Skeletal muscle tissue (tissue), 4 donors: Measurements from ENCODE around the gene PLCD4. TPM values are rescaled to one million over a fixed set of nuclear protein-coding genes. Genes with fewer than 3 reads are reported as not detected.

Experiments used
- H3K27ac ChIP-seq: one replicate; pipeline ENCODE4 v1.7.0; 2013; ENCODE audit warnings: mild to moderate bottlenecking, low read depth, low read length, inconsistent platforms
- H3K27me3 ChIP-seq, 3 donors: one replicate each; pipeline ENCODE4 v1.7.0; 2013; ENCODE audit warnings: low read length in 3 of 3; ENCODE audit not compliant: control insufficient read depth in 3 of 3, insufficient read depth in 3 of 3
- H3K36me3 ChIP-seq, 3 donors: one replicate each; pipeline ENCODE4 v1.7.0; 2013; ENCODE audit warnings: low read length in 3 of 3; ENCODE audit not compliant: control insufficient read depth in 3 of 3, insufficient read depth in 3 of 3
- H3K4me1 ChIP-seq, 3 donors: one replicate each; pipeline ENCODE4 v1.7.0; 2013; ENCODE audit warnings: low read length in 3 of 3, mild to moderate bottlenecking in 3 of 3; ENCODE audit not compliant: control insufficient read depth in 3 of 3, insufficient read depth in 3 of 3
- H3K4me3 ChIP-seq, 3 donors: one replicate each; pipeline ENCODE4 v1.7.0; 2013; ENCODE audit warnings: low read length in 3 of 3
- H3K9ac ChIP-seq, 3 donors: one replicate each; pipeline ENCODE4 v1.7.0; 2013; ENCODE audit warnings: low read length in 3 of 3, mild to moderate bottlenecking in 3 of 3, moderate library complexity in 2 of 3, low read depth in 1 of 3
- H3K9me3 ChIP-seq, 3 donors: one replicate each; pipeline ENCODE4 v1.7.0; 2013; ENCODE audit warnings: low read length in 3 of 3; ENCODE audit not compliant: control insufficient read depth in 3 of 3
- total RNA-seq: library from RNA; depleted of rRNA; stranded (reverse); fragments of >200 nt; gene quantifications from one replicate; pipeline ENCODE4 v1.2.3, GENCODE V29; 2014
- donor health status: Osteomylitis.

Gene PLCD4
- total RNA-seq, 1 donor from 2014 or later: 27.7 TPM

GRCh38 chr2:218659988-218660358 lies 52.3 kb downstream of the PLCD4 start:
- Histone ChIP-seq H3K27ac (peak overlapping the region; percentile 81), H3K27me3 (no peaks in the 10 kb centered on the region), H3K36me3 (peaks cover 41 to 48% (median 43%) of the 10 kb centered on the region in 3 donors), H3K4me1 (peaks cover 31 to 51% (median 41%) of the 10 kb centered on the region in 3 donors), H3K9me3 (no peaks in the 10 kb centered on the region), H3K4me3 (peak overlapping the region; percentile 90 to 93 (median 92)), H3K9ac (peak overlapping the region; percentile 87 to 92 (median 91))

GRCh38 chr2:218662377-218662776 lies 54.7 kb downstream of the PLCD4 start:
- H3K27ac ChIP-seq: no peak overlapping the region
- no peak overlapping the region for H3K4me3 ChIP-seq
- H3K27me3 ChIP-seq: no peaks in the 10 kb centered on the region
- peaks cover 20 to 30% (median 20%) of the 10 kb centered on the region in 3 donors for H3K4me1 ChIP-seq
- H3K9me3 ChIP-seq: no peaks in the 10 kb centered on the region
- H3K9ac ChIP-seq: no peak overlapping the region
- H3K36me3 ChIP-seq: peaks cover 50 to 59% (median 54%) of the 10 kb centered on the region in 3 donors

GRCh38 chr2:218662827-218663226 lies 55.1 kb downstream of the PLCD4 start:
- no peak overlapping the region for H3K9ac ChIP-seq
- no peaks in the 10 kb centered on the region for H3K9me3 ChIP-seq
- H3K36me3 ChIP-seq: peaks cover 54 to 64% (median 58%) of the 10 kb centered on the region in 3 donors
- H3K4me3 ChIP-seq: no peak overlapping the region
- H3K27ac ChIP-seq: no peak overlapping the region
- H3K27me3 ChIP-seq: no peaks in the 10 kb centered on the region
- peaks cover 17 to 25% (median 20%) of the 10 kb centered on the region in 3 donors for H3K4me1 ChIP-seq

- Histone ChIP-seq H3K4me3 (no peak overlapping the region), H3K27ac (no peak overlapping the region), H3K27me3 (no peaks in the 10 kb centered on the region), H3K9me3 (no peaks in the 10 kb centered on the region), H3K36me3 (peaks cover 56 to 68% (median 63%) of the 10 kb centered on the region in 3 donors), H3K9ac (no peak overlapping the region), H3K4me1 (peaks cover 10 to 18% (median 11%) of the 10 kb centered on the region in 3 donors)
Observed at GRCh38 chr2:218663901-218664300, 56.2 kb downstream of the PLCD4 start.

- no peaks in the 10 kb centered on the region for H3K9me3 ChIP-seq
- H3K4me1 ChIP-seq: peaks cover 7 to 14% (median 11%) of the 10 kb centered on the region in 3 donors
- no peaks in the 10 kb centered on the region for H3K27me3 ChIP-seq
- peaks cover 55 to 68% (median 63%) of the 10 kb centered on the region in 3 donors for H3K36me3 ChIP-seq
- no peak overlapping the region for H3K9ac ChIP-seq
- H3K27ac ChIP-seq: no peak overlapping the region
- H3K4me3 ChIP-seq: no peak overlapping the region
Observed at GRCh38 chr2:218664653-218665052, 57.0 kb downstream of the PLCD4 start.

- peaks cover 14 to 27% (median 23%) of the 10 kb centered on the region in 3 donors for H3K36me3 ChIP-seq
- peak overlapping the region; percentile 82 for H3K27ac ChIP-seq
- no peaks in the 10 kb centered on the region for H3K9me3 ChIP-seq
- H3K4me3 ChIP-seq: peak overlapping the region; percentile 95 to 97 (median 96)
- peak overlapping the region; percentile 88 to 91 (median 89) for H3K9ac ChIP-seq
- peaks cover 16 to 22% (median 16%) of the 10 kb centered on the region in 3 donors for H3K4me1 ChIP-seq
- H3K27me3 ChIP-seq: no peaks in the 10 kb centered on the region
Observed at GRCh38 chr2:218671097-218671653, 63.5 kb downstream of the PLCD4 start.

- Histone ChIP-seq H3K9ac (peak within 1 kb of the TSS; percentile 88 to 91 (median 89)), H3K4me3 (peak within 1 kb of the TSS; percentile 95 to 97 (median 96)), H3K9me3 (no peaks in the 10 kb centered on the region), H3K27me3 (no peaks in the 10 kb centered on the region), H3K36me3 (peaks cover 14 to 23% (median 19%) of the 10 kb centered on the region in 3 donors), H3K27ac (peak within 1 kb of the TSS; percentile 82), H3K4me1 (peaks cover 16 to 22% (median 16%) of the 10 kb centered on the region in 3 donors)
Observed at GRCh38 chr2:218671654-218672566, 64.2 kb downstream of the PLCD4 start, which contains the start of the genes RNF25 and STK36. Gene RNF25, minus strand, starts transcription at chr2:218672002. Its CDS starts 32 bp downstream, at chr2:218671970. Gene STK36, plus strand, starts transcription at chr2:218672086. Its CDS starts 744 bp downstream, at chr2:218672830.

GRCh38 chr2:218679119-218679518 lies 71.4 kb downstream of the PLCD4 start:
- Histone ChIP-seq H3K27ac (no peak overlapping the region), H3K27me3 (no peaks in the 10 kb centered on the region), H3K4me1 (no peaks in the 10 kb centered on the region), H3K9ac (no peak overlapping the region), H3K4me3 (no peak overlapping the region), H3K9me3 (no peaks in the 10 kb centered on the region), H3K36me3 (peaks cover 11 to 26% (median 16%) of the 10 kb centered on the region in 3 donors)

- no peak overlapping the region for H3K4me3 ChIP-seq
Observed at GRCh38 chr2:218680061-218680460, 72.4 kb downstream of the PLCD4 start.

More at GRCh38 chr2:218680061-218680460, 72.4 kb downstream of the PLCD4 start:
- peaks cover 14 to 29% (median 19%) of the 10 kb centered on the region in 3 donors for H3K36me3 ChIP-seq
- no peaks in the 10 kb centered on the region for H3K9me3 ChIP-seq
- H3K4me1 ChIP-seq: no peaks in the 10 kb centered on the region
- no peaks in the 10 kb centered on the region for H3K27me3 ChIP-seq
- no peak overlapping the region for H3K9ac ChIP-seq
- no peak overlapping the region for H3K27ac ChIP-seq
